GM23338 (cell line): Measurements from ENCODE around the gene ZNF439. TPM values are rescaled to one million over a fixed set of nuclear protein-coding genes. Genes with fewer than 3 reads are reported as not detected.
"Not testable (repeated sequence)": the region's sequence is repeated elsewhere in the genome, so short reads cannot be mapped to it uniquely, and the experiment has no call there.

ENCODE experiments used
- ATAC-seq: fragments of 200-7000 bp; cut with Tn5 transposase; 3 replicates; pipeline ENCODE4 v1.9.1; 2020
- DNase-seq: peaks from one replicate; pipeline ENCODE4 v3.0.0-alpha.2; 2015; ENCODE audit warnings: low spot score
- H2AFZ ChIP-seq: fragments of 200-600 bp; sonication (generic); 2 replicates; pipeline ENCODE4 v1.8.0; 2016; ENCODE audit warnings: antibody characterized with exemption, mild to moderate bottlenecking, moderate library complexity
- H3F3A ChIP-seq: fragments of 200-600 bp; sonication (generic); replicated peaks from 2 replicates; pipeline ENCODE4 v1.8.0; 2017; ENCODE audit warnings: antibody characterized with exemption, mixed run types, low read depth
- H3K27ac ChIP-seq: fragments of 200-600 bp; sonication (generic); 2 replicates; pipeline ENCODE4 v1.6.1; 2016; ENCODE audit warnings: low read depth
- H3K27me3 ChIP-seq: fragments of 200-600 bp; sonication (generic); 2 replicates; pipeline ENCODE4 v1.8.0; 2016; ENCODE audit warnings: mild to moderate bottlenecking, mixed run types, moderate library complexity; ENCODE audit not compliant: insufficient read depth
- H3K36me3 ChIP-seq: fragments of 200-600 bp; sonication (generic); 2 replicates; pipeline ENCODE4 v1.8.0; 2016; ENCODE audit warnings: mild to moderate bottlenecking; ENCODE audit not compliant: insufficient read depth
- H3K4me1 ChIP-seq: fragments of 200-600 bp; sonication (generic); 2 replicates; pipeline ENCODE4 v1.8.0; 2016; ENCODE audit warnings: mild to moderate bottlenecking, moderate library complexity; ENCODE audit not compliant: insufficient read depth
- H3K4me2 ChIP-seq: fragments of 200-600 bp; sonication (generic); 2 replicates; pipeline ENCODE4 v1.7.1; 2017; ENCODE audit warnings: mixed run types
- H3K4me3 ChIP-seq: fragments of 200-600 bp; sonication (generic); 2 replicates; pipeline ENCODE4 v1.6.1; 2016; ENCODE audit warnings: mixed run types
- H3K79me2 ChIP-seq: fragments of 200-600 bp; sonication (generic); replicated peaks from 2 replicates; pipeline ENCODE4 v1.8.0; 2017; ENCODE audit warnings: mild to moderate bottlenecking; ENCODE audit not compliant: insufficient read depth
- H3K9me2 ChIP-seq: fragments of 200-600 bp; sonication (generic); 2 replicates; pipeline ENCODE4 v1.8.0; 2017; ENCODE audit not compliant: insufficient read depth
- H4K20me1 ChIP-seq: fragments of 200-600 bp; sonication (generic); replicated peaks from 2 replicates; pipeline ENCODE4 v1.8.0; 2017; ENCODE audit warnings: mild to moderate bottlenecking; ENCODE audit not compliant: insufficient read depth
- H3K27ac Mint-ChIP-seq: 2 replicates; pipeline ENCODE4 v1.8.0; 2020; ENCODE audit warnings: inconsistent platforms, mild to moderate bottlenecking, moderate library complexity, mixed read lengths
- H3K27me3 Mint-ChIP-seq: 3 replicates; pipeline ENCODE4 v1.8.0; 2022; ENCODE audit warnings: low read depth, mild to moderate bottlenecking, moderate library complexity, mixed read lengths, inconsistent platforms; ENCODE audit not compliant: insufficient read depth, poor library complexity
- H3K36me3 Mint-ChIP-seq: 3 replicates; pipeline ENCODE4 v1.8.0; 2021; ENCODE audit warnings: low read depth, mild to moderate bottlenecking, inconsistent platforms, moderate library complexity, mixed read lengths
- H3K4me1 Mint-ChIP-seq: 3 replicates; pipeline ENCODE4 v1.8.0; 2020; ENCODE audit warnings: mild to moderate bottlenecking, inconsistent platforms, mixed read lengths
- H3K4me3 Mint-ChIP-seq: 3 replicates; pipeline ENCODE4 v1.8.0; 2021; ENCODE audit warnings: moderate library complexity, mild to moderate bottlenecking, inconsistent platforms, mixed read lengths
- H3K9me3 Mint-ChIP-seq: 3 replicates; pipeline ENCODE4 v1.8.0; 2020; ENCODE audit warnings: moderate library complexity, mild to moderate bottlenecking, inconsistent platforms, mixed read lengths
- CTCF ChIP-seq, 2 experiments: fragments of 200-600 bp in 1 of 2; sonication (generic) in 1 of 2; conservative IDR thresholded peaks; 2 replicates each; pipeline versions ENCODE4 v1.5.1 to v1.6.1; 2016 to 2017; ENCODE audit warnings: antibody characterized with exemption in 2 of 2, low read depth in 2 of 2, mild to moderate bottlenecking in 2 of 2, moderate library complexity in 1 of 2
- EZH2 ChIP-seq: fragments of 200-600 bp; sonication (generic); IDR thresholded peaks from one replicate; pipeline ENCODE4 v1.8.0; 2017; ENCODE audit warnings: antibody characterized with exemption, mild to moderate bottlenecking, low read depth; ENCODE audit not compliant: unreplicated experiment
- JUNB ChIP-seq: IDR thresholded peaks from one replicate; pipeline ENCODE4 v1.6.1; 2016; ENCODE audit warnings: antibody characterized with exemption; ENCODE audit not compliant: unreplicated experiment
- NANOG ChIP-seq: IDR thresholded peaks from 2 replicates; pipeline ENCODE4 v1.6.1; 2016; ENCODE audit warnings: antibody characterized with exemption, borderline replicate concordance
- POLR2AphosphoS5 ChIP-seq: IDR thresholded peaks from 2 replicates; pipeline ENCODE4 v1.6.1; 2016; ENCODE audit warnings: antibody characterized with exemption, low read depth
- REST ChIP-seq: IDR thresholded peaks from one replicate; pipeline ENCODE4 v1.6.1; 2018; ENCODE audit warnings: antibody characterized with exemption; ENCODE audit not compliant: unreplicated experiment
- ZNF462 ChIP-seq: fragments of 250-450 bp; sonication (Bioruptor Pico); IDR thresholded peaks from 2 replicates; pipeline ENCODE4 v1.5.0; 2020; ENCODE audit warnings: mild to moderate bottlenecking, moderate library complexity
- polyA plus RNA-seq: library from polyadenylated mRNA; unstranded; fragments of >200 nt; fragmentation: Nextera tagmentation; extraction: Ambion mirVana; gene quantifications from 2 replicates; pipeline ENCODE4 v1.2.1, GENCODE V29; 2016
- total RNA-seq: library from RNA; depleted of rRNA; stranded (reverse); fragments of >200 nt; shearing (Covaris generic); gene quantifications from 2 replicates; pipeline ENCODE4 v1.2.3, GENCODE V29; 2014
- TF ChIP-seq, protein P1 (sequence below): IDR thresholded peaks from 2 replicates; pipeline ENCODE4 v1.6.1; 2016; ENCODE audit warnings: antibody characterized with exemption

The ZNF439 gene
- total and polyA plus RNA-seq, 2 experiments from 2014 or later = 4.5 to 6.6 TPM

DNA sequence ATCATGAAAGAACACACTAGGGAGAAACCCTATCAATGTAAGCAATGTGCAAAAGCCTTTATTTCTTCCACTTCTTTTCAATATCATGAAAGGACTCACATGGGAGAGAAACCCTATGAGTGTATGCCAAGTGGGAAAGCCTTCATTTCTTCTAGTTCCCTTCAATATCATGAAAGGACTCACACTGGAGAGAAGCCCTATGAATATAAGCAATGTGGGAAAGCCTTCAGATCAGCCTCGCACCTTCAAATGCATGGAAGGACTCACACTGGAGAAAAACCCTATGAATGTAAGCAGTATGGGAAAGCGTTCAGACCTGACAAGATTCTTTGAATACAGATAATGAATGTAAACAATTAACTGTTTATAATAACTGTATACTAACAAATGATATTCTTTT, 15.0 kb upstream of the ZNF439 start (continued):
- TF ChIP-seq, protein P1, sequence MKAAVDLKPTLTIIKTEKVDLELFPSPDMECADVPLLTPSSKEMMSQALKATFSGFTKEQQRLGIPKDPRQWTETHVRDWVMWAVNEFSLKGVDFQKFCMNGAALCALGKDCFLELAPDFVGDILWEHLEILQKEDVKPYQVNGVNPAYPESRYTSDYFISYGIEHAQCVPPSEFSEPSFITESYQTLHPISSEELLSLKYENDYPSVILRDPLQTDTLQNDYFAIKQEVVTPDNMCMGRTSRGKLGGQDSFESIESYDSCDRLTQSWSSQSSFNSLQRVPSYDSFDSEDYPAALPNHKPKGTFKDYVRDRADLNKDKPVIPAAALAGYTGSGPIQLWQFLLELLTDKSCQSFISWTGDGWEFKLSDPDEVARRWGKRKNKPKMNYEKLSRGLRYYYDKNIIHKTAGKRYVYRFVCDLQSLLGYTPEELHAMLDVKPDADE = no peak
- TF ChIP-seq EZH2 = no peak
- no peak for TF ChIP-seq CTCF (conservative IDR thresholded peaks at IDR 0.05; ENCODE audit: low read depth in 2 of 2)
- no peak for TF ChIP-seq POLR2AphosphoS5
- no peak for TF ChIP-seq NANOG
- TF ChIP-seq JUNB = no peak

- not testable (repeated sequence) for H4K20me1 ChIP-seq, H3K4me3 ChIP-seq, H2AFZ ChIP-seq, H3K27me3 ChIP-seq, H3K4me3 Mint-ChIP-seq, H3K79me2 ChIP-seq, H3K4me1 ChIP-seq, H3K27ac Mint-ChIP-seq, H3K27me3 Mint-ChIP-seq, H3K27ac ChIP-seq, DNase-seq, H3K4me2 ChIP-seq, H3K9me2 ChIP-seq, H3K4me1 Mint-ChIP-seq, ATAC-seq, H3F3A ChIP-seq
- Mint-ChIP-seq H3K9me3 (peaks cover 99% of the 10 kb centered on the region), H3K36me3 (peaks cover 39% of the 10 kb centered on the region)
- peaks cover 22% of the 10 kb centered on the region for H3K36me3 ChIP-seq
Observed at GRCh38 chr19:11835626-11836066, 12.9 kb upstream of the ZNF439 start.

DNA sequence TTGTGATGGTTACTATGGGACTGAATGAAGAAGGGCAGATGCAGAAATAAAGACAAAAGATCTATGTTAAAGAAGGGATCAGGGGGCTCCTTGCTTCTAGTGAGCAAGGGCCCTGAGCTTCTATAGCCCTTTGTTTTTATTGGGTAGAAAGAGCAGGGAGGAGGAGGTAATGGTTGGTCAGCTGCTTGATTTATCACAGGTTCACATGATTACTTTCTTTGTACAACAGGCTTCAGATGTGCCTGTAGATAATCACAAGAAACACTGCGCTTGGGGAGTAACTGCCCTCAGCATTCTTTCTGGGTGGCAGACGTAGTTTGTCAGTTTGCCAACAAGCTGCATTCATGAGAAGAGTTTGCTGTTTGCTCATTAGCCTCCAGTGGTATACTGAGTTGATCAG, 4.8 kb upstream of the ZNF439 start:
- Mint-ChIP-seq H3K9me3 (peaks cover 96% of the 10 kb centered on the region), H3K27me3 (peaks cover 4% of the 10 kb centered on the region), H3K4me3 (no peak overlapping the region), H3K27ac (no peak overlapping the region), H3K4me1 (no peaks in the 10 kb centered on the region), H3K36me3 (peaks cover 28% of the 10 kb centered on the region; the same call in 2 of the 3 replicates)
- no peak overlapping the region for H2AFZ ChIP-seq
- no peak overlapping the region for H3K4me2 ChIP-seq
- no peaks in the 10 kb centered on the region for H3F3A ChIP-seq
- no peaks in the 10 kb centered on the region for H3K4me1 ChIP-seq
- DNase-seq (no peak), ATAC-seq (no peak)
- no peak overlapping the region for H3K27ac ChIP-seq
- no peaks in the 10 kb centered on the region for H3K36me3 ChIP-seq
- H3K79me2 ChIP-seq = no peaks in the 10 kb centered on the region
- H3K4me3 ChIP-seq = no peak overlapping the region
- H3K27me3 ChIP-seq = no peaks in the 10 kb centered on the region
- no peaks in the 10 kb centered on the region for H3K9me2 ChIP-seq
- no peaks in the 10 kb centered on the region for H4K20me1 ChIP-seq
- TF ChIP-seq POLR2AphosphoS5 = no peak
- TF ChIP-seq REST = no peak
- no peak for TF ChIP-seq ZNF462
